GM19328 (cell line): ENCODE results near the gene ABCF2.

Experiments used
- ATAC-seq: cut with Tn5 transposase; IDR thresholded peaks from one replicate; pipeline ENCODE4 v1.9.1; 2021; ENCODE audit warnings: mild to moderate bottlenecking, moderate library complexity; ENCODE audit not compliant: unreplicated experiment

ABCF2 gene

GRCh38 chr7:151252961-151253711 is 26.1 kb upstream of the ABCF2 start:
- no peak for ATAC-seq

- ATAC-seq, result no peak
Observed at GRCh38 chr7:151252561-151252835, 25.5 kb upstream of the ABCF2 start.

DNA sequence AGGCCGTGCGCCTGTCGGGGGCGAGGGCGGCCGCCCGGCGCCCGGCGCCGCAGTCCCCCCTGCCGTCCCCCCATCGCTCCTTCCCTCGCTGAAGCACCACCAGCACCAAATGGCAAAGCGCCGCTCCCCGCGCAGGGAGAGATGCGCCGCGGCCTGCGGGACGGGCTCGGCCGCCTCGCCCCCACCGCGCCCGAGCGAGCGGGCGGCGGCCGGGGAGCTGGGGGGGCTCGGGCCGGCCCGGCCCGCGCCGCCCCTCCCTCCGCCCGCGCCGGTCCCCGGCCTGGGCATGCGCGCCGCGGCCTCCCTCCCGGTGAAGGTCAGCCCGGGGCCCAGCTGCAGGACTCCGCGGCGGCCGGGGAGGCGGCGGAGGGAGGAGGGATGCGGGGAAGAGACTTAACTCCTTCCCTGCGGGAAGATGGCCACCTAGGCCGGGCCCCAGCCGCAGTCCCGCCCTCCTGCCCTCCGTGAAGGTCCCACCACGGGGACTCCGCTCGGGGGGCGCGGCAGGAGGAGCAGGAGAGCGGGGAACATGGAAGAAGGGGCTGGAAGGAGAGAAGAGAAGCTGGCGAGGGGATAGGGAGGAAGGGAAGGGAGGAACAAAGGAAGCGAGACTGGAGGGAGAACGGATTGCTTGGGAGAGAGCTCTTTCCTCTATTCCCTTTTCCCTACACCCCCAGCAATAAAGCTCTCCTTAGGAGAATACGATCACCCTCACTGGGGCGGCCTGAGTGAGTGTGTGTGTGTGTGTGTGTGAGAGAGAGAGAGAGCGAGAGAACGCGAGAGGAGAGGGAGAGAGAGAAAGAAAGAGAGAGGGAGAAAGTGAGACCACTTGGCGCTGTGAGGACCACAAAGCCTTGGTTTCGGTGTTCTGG is 24.9 kb upstream of the ABCF2 start:
- no peak for ATAC-seq

GRCh38 chr7:151251328-151251688 is 24.3 kb upstream of the ABCF2 start:
- ATAC-seq, result no peak

DNA sequence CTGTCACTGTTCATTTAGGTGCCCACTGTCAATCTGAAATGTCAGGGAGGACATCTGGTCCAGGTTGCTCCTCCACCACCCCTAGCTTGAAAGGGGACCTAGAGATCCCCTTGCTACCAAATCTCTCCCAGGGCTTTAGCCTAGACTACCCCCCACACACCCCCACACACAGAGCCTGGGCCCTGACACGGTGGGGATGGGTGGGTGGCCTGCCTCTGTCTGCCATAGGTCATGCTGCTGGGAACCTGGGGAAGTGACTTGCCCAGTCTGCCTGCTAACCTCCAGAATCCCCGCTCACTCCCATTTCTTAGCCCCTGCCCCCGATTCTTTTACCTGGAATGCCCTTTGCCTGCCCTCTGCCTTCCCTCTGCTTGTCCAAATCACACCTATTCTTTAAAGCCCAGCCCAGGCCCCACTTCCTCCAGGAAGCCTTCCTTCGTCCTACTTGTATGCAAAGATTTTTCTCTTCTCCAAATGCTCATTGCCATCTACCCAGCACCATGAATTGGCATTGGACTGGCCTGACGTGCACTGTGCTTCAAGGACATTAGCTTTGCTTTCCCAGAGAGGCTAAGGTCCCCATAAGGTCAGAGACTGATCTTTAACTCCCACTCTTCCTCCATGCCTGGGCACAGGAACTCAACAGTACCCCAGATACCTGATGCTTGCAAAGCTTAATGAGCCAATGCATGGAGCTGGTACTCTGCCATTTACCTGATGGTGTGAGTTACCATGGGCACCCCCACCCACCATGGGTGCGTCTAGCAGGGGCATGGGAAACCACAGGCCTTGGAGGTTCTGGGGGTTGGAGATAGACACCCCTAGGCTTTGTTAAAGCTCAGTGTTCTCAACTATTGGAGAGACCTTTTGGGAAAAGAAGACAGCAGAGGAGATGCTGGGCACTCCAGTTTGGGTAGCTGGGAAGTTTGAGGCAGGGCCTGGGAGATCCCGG is 23.5 kb upstream of the ABCF2 start:
- ATAC-seq, result no peak

- no peak for ATAC-seq
Observed at GRCh38 chr7:151249732-151250072, 22.7 kb upstream of the ABCF2 start.

GRCh38 chr7:151249034-151249731 is 22.2 kb upstream of the ABCF2 start:
- no peak for ATAC-seq

GRCh38 chr7:151248346-151249033 is 21.5 kb upstream of the ABCF2 start, which contains the start of gene SMARCD3:
SMARCD3 (minus strand) TSS chr7:151248694; CDS start chr7:151248562, 132 bp downstream.
- no peak for ATAC-seq

DNA sequence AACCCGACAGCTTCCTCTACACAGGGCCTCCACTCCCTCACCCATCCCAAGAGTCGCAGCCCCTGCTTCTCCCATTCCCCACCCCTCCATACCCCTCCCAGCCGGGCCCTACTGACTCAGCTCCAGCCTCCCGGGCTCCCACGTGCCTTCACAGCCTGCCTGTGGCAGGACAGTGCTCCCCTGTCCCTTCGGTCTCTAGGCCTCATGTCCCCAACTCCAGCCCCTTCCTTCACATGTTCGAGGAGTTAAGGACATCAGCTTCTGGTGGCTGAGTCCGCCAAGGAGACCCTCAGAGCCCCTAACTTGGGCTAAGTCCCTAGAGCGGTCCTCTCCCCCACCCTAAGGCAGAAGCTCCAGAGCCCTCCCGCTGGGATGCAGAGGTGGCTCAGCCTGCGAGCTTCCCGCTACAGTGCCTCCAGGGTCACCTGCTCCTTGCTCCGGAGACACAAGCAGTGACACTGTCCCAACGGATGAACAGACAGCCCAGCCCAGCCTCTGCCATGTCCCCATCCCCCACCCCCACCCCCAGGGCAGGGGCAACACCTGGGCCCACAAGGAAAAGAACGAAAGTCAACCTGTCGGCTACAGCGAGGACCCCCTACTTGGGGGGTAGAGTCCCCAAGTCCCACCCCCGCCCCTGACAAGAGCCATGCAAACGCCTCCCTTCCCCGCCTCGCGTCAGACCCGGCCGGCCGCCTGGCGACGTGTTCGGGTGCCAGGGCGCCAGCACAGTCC is 20.8 kb upstream of the ABCF2 start:
- ATAC-seq, result no peak

DNA sequence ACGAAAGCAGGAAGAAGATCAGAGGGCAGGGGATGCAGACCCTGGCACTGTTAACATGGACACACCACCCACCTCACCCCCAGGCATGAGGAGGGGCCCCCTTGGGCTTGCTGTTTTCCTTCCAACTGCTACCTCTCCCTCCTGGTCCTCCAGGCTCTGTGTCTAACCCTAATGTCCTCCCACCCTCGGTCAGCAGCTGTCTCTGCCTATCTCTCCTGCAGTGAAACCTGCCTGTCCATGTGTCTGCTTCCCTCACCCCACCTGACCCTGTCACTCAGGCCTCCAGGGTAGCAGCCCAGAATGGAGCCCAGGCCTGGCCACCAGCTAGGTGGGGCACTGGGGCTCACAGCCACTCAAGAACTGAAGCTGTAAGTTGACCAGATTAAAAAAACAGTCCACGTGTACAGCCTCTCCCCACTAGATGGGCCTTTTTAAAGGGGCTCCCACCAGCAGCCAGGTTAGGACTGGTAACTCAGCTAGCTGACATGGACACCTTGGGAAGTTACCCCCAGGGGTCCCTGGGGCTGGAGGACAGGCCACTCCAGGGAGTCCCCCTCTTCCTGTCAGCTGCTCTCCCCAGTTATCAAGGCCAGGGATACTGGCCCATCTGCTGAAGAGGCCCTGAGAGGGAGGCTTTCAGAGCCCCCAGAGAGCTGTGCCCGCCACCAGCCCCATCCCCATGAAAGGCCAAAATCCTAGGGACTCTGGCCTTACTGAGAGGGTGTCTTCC is 20.0 kb upstream of the ABCF2 start:
- no peak for ATAC-seq

GRCh38 chr7:151246102-151246850 is 19.3 kb upstream of the ABCF2 start:
- ATAC-seq, result no peak

DNA sequence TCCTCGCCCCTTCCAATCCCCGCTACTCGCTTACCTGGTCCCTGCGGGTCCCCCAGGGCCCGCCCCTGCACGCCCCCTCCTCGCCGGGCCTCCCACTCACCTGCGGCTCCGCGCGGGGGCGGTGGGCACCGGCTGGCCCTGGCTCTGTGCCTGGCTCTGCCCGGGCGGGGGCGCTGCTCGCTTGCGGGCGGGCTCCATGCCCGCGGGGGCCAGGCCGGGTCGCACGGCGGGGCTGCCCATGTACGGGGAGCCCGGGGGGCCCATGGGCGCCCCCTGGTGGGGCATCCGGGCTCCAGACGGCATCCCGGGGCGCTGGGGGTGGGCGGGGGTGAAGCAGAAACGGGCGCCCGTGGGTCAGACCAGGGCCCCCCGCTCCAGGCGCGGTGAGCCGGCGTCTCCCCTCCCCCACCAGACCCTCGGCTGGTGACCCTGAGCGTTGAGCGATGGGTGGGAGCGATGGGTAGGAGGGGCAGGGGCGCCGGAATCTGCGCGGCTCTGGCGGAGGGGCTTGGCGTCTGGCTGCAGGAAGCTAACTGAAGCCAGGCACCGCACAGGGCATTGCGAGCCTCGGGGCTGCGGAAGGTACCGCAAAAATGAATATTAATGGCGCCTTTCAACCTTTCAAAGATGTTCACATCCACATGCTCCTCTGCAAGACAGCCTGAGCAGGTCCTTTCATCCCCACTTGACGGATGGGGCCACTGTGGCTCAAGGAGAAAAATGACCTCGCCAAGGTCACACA is 18.5 kb upstream of the ABCF2 start:
- no peak for ATAC-seq

GRCh38 chr7:151244841-151245346 is 17.9 kb upstream of the ABCF2 start:
- no peak for ATAC-seq

- ATAC-seq, result no peak
Observed at GRCh38 chr7:151244196-151244840, 17.3 kb upstream of the ABCF2 start.

DNA sequence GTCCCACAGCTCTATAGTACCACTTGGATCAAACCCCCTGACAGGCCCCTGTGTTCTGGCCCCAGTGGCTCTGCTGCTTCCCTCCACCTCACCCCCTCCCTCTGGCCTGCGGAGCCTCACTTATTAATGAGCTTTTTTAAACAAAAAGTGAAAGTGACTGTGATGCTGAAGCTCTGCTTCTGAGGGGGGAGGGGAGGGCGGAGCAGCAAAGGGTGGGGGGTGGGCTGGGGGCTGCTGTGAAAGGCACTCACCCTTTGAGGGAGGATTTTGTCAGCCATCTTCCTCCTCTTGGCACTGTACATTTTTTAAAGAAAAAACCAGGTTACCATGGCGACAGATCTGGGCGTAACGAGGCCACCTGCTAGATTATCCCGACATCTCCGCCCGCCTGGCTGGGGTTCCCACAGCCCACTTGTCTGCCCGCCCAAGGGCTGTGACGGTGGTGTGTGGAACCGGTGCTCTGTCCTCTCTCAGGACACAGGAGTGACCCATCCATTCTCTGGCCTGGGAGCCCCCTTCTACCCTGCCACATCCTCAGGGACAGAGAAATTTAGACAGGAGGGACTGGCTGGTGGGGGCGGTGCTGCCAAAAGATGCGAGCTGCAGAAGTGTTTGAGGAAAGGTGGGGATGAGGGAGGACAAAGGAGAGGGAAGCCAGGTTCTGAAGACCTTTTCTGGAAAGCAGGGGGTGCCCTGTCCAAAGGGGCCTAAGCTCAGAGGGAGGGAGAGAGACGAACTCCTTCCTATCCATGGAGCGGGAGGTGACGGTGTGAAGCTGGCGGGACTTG is 16.6 kb upstream of the ABCF2 start:
- no peak for ATAC-seq

GRCh38 chr7:151243045-151243349 is 16.0 kb upstream of the ABCF2 start:
- no peak for ATAC-seq
